GM12874 (cell line): ENCODE data around the gene IFFO2.

Source experiments
- TF ChIP-seq, protein P1 (sequence below): IDR thresholded peaks from 2 replicates; pipeline ENCODE4 v1.5.1; 2011; ENCODE audit warnings: low read depth, mild to moderate bottlenecking, control low read depth, low read length, moderate library complexity; ENCODE audit not compliant: insufficient read depth

Gene IFFO2

DNA sequence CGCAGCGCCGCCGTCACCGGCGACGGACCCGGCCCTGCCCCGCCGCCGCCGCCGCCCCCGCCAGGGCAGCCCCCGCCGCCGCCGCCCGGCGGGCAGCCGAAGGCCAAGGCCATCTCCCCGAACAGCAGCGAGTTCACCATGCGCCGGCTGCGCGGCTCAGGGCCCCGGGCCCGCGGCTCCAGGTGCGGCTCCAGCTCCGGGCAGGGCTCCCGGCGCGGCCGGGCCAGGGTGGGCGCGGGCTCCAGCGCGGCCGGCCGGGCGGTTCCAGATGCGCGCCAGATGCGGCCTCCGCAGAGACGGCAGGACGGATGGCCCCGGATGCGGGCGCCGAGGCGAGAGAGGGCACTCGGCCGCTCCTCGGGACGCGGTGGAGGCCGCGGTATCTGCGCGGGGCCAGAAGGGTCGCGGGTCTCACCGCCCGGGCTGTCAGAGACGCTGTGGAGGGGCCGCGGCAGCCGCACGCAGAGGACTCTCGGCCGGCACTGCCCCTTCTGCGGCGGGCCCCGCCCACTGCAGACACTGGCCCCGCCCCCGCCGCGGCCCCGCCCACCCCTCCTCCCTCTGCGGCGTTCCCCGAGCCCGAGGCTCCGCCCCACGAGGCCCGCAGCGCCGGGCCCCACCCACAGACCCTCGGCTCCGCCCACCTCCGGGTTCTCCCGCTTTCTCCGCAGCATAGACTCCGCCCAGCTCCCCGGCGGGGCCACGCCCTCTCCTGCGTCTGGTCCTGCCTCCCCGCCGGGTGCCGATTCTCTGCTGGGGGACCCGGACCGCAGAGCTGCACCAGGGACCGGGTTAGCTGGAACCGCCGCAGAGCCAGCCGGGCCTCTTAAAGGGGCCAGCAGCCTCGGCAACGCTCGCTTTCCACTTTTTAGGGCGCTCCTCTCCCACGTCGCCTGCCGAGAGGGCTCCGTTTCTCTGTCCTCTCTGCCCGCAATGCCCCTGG is at the start of gene IFFO2:
TSS of gene IFFO2 (minus strand) at position 484 of the 943 bp plus-strand sequence. CDS start at position 140, 344 bp downstream.
- TF ChIP-seq, protein P1, sequence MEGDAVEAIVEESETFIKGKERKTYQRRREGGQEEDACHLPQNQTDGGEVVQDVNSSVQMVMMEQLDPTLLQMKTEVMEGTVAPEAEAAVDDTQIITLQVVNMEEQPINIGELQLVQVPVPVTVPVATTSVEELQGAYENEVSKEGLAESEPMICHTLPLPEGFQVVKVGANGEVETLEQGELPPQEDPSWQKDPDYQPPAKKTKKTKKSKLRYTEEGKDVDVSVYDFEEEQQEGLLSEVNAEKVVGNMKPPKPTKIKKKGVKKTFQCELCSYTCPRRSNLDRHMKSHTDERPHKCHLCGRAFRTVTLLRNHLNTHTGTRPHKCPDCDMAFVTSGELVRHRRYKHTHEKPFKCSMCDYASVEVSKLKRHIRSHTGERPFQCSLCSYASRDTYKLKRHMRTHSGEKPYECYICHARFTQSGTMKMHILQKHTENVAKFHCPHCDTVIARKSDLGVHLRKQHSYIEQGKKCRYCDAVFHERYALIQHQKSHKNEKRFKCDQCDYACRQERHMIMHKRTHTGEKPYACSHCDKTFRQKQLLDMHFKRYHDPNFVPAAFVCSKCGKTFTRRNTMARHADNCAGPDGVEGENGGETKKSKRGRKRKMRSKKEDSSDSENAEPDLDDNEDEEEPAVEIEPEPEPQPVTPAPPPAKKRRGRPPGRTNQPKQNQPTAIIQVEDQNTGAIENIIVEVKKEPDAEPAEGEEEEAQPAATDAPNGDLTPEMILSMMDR = no peak

DNA sequence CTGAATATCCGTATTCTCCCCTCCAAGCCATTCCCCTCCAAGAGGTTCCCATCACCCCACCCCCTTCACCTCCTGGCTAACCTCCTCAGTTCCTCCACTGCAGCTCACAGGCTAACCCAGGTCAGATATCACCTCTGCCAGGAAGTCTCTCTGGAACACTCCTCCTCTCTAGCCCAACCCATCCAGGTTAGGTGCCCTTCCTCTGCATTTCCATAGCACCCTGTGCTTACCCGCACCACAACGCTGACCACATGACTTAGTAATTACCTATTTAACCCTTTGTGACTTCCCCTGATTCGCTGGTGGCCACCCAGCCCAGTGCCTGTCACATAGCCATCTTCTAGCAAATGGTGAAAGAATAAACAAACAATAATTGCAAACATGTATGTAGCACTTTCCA is 49.5 kb upstream of the IFFO2 start:
- TF ChIP-seq, protein P1 = no peak

DNA sequence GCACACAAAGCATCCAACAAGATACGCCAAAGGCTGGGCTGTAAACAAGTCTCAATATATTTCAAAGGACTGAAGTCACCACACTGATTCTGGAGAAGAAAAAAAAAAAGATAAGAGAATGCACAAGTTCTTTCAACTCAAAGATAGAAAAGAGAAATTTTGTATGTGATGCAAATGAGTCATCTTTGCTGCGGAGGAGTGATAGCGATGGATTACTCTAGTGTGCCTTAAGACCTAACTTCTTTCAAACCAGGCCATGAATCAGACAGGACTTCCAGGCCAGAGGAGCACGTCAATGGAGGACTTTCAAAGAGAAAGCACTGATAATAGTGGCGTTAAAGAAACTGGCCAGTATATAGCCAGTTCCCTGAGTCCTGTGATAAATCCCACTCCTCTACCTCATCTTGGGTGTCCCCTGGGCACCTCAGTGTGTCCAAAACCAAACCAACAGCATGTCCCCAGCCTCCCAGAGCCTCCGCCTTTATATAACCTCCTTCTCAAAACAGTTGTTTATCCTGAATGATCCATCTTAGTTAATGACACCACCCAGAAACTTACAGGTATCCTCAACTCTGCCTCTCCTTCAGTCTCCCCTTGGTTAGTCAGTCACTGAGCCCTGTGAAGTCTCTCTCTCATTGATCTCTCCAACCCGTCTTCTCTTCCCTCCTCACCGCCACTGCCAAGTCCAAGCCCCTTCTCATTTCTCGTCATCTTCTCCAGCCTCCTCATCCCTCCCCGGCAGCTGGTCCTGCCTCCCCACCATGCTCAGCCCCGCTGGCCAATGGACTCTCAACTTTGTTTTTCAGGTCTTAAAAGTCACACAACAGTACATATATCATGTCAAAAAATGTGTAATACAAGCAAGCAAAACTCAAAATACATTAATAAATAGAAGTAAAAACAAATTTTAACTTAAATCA is 47.2 kb upstream of the IFFO2 start:
- TF ChIP-seq, protein P1 = no peak

DNA sequence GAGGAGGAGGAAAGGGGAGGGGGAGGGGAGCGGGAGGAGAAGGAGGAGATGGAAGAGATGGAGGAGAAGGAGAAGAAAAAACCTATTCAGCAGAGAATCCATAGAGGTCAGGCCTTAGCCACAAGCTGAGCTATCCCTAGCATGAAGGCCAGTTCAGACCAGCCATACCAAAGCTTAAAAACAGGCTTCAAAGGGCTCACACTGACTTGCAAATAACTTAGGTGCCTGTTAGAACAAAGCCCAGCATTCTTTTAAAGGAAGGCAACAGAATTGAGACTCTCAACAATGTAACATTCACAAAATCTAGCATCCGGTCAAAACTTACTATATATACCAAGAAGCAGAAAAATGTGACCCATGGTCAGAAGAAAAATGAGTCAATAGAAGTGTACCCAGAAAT is 43.6 kb upstream of the IFFO2 start:
- TF ChIP-seq, protein P1 = no peak

DNA sequence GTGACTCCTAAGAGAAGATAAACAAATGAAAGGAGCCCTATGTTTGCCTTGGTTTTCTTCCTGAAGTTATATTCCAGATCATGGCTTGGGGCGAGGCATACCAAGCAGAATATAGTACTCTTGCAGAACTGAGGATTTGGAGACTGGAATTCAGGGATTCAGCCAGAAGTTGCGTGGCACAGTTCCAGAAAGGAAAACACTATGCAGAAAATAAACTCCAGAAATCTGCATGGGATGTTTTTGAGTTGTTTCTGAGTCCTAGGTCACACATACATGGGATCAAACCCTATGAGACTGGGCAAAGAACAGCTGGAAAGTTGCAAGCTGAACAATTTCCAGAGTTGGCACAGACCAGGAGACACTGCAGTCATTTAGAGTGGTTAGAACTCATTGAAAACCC is 42.9 kb upstream of the IFFO2 start:
- TF ChIP-seq, protein P1 = no peak

DNA sequence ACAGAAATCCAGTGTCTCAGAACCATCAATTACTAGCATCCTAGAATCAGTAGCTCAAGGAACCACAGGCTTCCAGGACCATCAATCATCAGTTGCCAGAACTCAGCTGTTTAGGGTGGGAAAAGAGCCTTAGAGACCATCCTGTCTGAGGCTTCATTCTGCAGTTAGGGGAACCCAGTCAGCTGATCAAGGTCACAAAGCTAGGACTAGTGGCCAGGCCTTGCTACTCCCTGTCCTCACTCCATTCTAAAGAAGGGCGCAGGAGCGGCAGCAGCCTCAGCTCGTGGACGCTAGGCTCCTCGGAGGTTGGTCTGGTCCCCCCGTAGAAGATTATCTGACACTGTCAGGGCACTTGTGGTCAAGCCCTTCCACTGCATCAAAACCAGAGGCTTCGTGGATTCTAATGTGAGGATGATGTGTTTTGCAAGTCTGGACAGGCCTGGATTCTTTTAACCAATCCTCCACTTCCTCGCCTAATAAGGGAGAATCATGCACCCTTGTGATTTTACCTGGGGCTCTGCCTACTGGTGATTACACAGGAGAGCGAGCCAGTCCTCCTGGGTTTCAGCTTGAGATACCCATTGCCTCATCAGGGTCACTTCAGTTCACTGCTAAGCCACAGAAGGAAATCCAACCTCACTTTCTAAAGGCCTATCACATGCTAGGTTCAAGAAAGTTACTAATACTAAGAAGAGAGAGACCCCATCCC is 41.7 kb upstream of the IFFO2 start:
- TF ChIP-seq, protein P1 = no peak
